Endometrial microvascular endothelial cells (primary cell): ENCODE results near the gene LMOD3. TPM values are rescaled to one million over a fixed set of nuclear protein-coding genes. Genes with fewer than 3 reads are reported as not detected.

Experiments used
- in situ Hi-C: cut with HindIII; loops from 2 replicates; pipeline ENCODE4 v1.10.0; 2017; ENCODE audit warnings: low sequenced_read_pairs, low pct_unique_long_range_greater_than_20kb; ENCODE audit errors: inconsistent ontology term
- total RNA-seq: library from RNA; depleted of rRNA; stranded (reverse); fragments of >200 nt; gene quantifications from one replicate; pipeline ENCODE4 v1.2.3, GENCODE V29; 2015; ENCODE audit errors: inconsistent ontology term

Gene LMOD3
- total RNA-seq, 1 donor from 2014 or later = not detected

DNA sequence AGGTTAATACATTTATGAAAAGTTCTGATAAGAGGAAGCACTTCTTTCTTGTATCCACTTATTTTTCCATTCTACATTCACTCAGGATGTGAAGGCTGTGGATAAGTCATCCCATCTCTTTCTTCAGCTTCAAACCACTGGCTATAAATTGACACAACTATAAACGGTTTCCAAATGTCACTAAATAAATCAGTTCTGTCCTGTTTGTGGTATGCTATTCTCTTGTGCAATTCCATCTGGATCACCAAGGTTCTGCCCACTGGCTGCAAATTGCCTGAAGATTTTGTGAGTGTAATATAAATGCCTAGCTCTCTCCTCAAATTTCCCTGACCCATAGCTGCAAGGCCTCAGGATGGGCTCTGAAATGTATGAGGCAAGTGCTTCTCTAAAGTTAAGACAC is 7.1 kb upstream of the LMOD3 start:
- in situ Hi-C loops = no loop called here

DNA sequence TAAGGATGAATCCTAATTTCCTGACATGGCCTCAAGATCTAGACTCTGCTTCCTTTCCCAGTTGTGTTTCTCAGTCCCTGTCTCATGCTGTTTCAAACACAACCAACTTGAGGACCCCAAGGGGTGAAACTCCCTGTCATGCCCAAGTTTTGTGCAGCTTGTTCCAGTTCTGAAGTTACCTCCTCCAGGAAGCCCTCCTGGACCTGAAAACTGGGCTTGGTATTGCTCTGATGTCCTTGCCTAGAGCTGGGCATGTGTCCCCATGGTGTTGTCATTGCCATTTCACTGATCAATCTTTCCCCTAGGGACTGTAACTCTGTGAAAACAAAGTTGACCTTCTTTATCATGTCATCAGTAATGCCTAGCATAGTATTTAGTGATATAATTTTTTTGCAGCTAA is 6.1 kb upstream of the LMOD3 start:
- in situ Hi-C loops = no loop called here

DNA sequence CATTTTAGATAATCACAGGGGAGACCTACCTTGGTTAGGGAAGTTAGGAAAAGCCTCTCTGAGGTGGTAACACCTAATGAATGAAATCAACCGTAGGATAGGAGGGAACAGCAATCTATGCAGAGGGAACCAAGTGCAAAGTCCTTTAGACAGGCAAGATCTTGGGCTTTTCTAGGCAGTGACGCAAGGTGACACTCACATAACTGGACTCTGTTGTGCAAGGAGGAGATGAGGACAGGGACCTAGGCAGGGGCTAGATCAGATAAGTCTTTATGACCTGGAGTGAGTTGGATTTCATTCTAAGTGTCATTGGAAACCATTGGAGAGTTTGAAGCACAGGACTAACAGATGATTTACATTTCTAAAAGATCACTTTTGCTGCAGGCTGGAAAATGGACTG is 4.6 kb upstream of the LMOD3 start:
- in situ Hi-C loops = no loop called here

DNA sequence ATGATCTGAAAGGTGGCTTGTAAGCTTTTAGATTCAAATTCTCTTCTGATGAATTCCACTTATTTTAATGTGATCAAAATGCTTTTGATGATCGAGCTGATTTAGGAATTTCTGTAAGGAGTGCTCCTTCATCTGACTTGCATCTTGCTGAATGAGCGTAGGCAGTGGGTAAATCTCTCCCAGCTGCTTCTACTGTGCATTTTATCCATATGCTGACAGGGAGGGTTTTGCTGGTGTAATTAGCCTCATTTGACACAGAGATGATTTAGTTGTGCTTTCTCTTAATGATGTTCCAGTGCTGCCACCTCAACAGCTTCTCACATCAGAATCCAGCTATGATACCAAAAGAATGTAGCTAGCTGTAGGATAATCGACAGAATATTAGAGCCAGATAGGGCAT is 3.8 kb upstream of the LMOD3 start:
- in situ Hi-C loops = no loop called here

DNA sequence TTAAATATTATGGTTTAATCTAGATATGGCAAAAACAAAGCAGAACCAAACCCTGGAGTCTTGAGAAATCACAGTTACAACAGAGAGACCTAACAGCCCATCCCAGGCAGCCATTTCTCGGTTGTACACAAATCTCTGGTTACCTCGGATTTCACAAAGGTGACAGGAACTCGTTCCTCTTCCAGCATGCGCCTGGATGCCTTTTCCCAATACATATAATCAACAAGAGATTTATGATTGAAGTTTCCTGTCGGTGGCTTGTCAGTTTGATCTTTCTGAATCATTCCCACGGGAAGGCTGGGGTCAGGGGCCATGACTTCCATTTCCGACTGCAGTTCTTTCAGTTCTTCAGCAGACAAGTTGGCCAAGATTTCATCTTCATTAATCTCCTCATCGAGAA is 445 bp downstream of the LMOD3 start:
- in situ Hi-C loops = no loop called here

DNA sequence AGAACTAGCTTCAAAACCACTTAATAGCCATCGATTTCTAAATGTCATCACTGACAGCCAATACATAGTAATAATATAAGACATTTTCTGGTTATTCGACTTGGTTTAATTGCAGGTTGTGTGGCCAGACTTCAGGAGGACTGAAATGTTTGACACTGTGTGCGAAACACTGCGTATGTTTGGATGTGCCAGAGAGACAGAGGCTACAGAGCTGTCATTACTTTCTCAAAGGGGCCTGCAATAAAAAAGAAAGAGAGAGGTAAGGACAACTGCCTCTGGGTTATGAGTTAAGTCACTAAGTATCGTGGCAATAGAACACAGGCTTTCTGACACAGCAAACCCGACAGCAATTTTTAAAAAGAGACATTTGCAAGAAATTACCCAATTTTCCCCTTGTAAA is 882 bp downstream of the LMOD3 start:
- in situ Hi-C loops = no loop called here

DNA sequence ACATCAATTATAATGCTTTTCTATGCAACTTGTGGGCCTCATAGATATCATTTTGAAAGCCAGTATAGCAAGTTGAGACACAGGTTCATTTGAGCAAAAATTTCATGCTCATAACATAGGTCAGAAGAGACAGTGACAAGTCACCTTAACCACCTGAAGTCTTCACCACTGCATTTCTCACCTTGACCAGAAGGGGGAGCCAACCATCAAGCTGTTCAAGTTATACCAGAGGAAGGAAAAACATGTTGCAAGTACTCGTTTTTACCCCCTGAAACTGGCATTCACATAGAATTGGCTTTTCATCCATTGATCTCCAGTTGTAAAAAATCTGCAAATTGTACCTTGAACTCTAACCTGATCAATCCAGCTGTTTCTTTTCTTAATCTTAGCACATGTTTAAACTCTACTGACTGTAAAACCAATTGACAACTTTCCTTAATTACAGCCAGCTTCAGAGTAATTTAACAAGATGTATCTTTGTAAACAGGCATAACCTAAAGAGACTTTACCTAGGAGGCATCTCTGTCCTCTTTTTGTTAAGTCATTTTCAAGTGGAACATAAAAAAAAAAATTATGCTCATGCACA is 1.4 kb downstream of the LMOD3 start:
- in situ Hi-C loops = no loop called here

DNA sequence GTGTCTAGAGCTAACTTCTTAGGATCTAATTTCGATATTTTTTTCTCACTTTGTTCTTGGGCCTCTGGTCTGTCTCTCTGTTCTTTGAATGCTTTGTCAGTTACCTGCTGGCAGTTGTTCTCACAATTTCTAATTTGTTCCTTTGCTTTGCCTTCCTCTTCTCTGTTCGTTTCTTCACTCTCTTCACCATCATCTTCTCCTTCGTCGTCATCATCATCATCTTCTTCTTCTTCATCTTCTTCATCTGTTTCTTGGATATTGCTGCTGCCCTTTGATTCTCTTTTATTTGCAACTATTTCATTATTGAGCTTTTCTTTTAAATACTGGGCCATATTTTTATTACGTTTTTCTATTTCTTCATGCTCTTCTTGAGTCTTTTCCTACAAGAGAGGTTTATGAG is 2.7 kb downstream of the LMOD3 start:
- in situ Hi-C loops = no loop called here

DNA sequence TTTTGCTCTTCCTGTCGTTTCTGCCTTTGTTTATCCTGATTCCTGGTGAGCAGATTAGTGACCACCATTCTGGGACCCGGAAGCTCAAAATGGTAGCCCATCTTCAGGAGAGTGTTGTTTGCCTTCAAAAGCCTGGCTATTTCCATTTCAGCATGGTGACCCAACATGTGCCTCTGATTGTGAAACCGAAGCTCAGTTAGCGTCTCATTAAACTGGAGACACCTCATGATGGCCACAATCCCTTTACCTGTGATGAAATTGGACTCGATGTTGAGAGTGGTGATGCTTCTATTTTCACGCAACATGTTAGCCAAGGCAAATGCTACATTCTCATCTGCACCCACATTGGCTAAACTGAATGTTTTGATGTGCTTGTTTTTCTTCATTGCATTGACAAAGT is 3.3 kb downstream of the LMOD3 start:
- in situ Hi-C loops = no loop called here

DNA sequence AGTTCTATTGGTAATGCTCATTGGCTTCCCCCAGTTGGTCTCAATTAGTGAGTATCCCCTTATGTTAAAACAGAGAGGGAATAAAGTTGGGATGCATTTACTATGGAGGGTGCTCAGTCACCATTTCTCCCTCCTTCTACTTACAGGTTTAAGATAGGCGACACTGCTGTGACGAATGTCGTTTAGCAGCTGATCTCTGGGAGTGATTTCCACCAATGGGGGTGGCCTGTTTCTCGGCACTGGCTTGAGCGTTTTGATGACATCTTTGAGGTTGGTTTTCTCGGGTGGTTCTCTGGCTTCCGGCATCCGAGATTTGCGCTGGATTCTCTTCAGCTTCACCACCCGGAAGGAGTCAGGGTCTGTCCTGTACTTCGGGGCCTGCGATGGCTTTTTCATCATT is 3.8 kb downstream of the LMOD3 start:
- in situ Hi-C loops = no loop called here

DNA sequence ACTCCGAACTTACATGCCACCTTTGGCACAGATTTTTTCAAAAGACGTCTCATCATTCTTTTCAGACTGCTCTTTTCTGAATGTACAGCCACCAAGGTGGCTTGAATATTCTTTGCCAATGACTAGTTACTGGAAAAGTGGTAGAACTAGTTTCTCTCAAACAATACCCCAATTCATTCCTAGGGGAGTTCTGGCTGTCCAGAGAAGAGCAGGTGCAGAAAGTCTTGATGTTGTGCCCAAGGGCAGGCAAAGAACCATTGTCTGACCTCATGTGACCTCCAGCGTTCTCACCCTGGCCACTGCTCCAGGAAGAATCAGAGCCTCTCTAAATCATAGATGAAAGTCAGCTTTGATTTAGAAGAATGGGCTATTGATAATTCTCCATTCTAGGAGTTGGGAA is 5.5 kb downstream of the LMOD3 start:
- in situ Hi-C loops = no loop called here

DNA sequence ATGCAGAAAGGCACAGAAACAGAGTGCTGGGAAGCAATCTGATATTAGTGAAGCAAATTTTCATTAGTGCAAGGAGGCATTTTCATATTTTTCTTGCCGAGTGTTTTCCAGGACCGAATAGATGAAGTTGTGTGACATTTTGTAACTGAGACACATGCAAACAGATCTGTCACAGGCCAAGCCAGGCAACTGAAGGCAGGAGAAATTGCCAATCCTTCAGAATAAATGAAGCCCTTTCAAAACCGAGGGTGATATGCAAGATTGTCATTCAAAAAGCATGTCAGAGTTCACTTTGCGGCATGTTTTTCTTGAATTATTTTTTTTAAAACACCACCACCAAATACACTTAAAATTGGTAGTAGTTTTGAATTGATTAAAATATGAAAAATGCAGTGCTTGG is 6.2 kb downstream of the LMOD3 start:
- in situ Hi-C loops = no loop called here

DNA sequence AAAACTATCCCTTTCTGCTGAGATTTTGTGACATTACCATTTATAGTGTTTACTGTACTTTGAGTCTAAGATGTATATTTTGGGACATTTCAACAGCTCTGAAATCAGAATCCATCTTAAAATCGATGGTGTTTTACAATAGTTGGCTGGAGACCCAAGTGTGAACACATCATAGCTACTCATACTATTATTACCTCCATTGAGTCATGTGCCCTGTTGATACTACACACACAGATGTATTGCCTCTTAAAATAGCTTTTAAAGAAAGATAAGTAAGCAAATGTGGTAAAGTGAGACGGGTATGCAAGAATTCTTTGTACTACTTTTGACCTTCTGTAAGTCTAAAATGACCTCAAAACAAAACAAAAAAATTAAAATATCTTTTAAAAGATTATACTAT is 6.7 kb downstream of the LMOD3 start:
- in situ Hi-C loops = no loop called here

DNA sequence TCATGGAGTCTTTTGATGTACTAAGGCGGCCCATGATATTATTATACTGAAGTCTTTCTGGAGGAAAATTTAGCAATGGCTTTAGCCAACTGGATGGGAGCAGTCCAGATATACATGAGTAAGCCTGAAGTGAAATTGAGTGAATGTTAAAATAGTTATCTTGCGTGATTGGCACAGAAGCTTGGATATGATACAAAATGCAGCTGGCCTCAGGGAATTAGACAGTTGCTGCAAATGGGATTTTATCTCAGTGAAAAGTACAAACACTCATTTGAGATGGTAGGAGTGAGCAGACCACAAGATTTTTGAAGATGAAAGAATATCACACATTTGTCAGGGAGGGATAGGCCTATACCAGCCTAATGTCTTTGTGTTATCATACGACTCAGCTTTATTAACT is 8.9 kb downstream of the LMOD3 start:
- in situ Hi-C loops = no loop called here

DNA sequence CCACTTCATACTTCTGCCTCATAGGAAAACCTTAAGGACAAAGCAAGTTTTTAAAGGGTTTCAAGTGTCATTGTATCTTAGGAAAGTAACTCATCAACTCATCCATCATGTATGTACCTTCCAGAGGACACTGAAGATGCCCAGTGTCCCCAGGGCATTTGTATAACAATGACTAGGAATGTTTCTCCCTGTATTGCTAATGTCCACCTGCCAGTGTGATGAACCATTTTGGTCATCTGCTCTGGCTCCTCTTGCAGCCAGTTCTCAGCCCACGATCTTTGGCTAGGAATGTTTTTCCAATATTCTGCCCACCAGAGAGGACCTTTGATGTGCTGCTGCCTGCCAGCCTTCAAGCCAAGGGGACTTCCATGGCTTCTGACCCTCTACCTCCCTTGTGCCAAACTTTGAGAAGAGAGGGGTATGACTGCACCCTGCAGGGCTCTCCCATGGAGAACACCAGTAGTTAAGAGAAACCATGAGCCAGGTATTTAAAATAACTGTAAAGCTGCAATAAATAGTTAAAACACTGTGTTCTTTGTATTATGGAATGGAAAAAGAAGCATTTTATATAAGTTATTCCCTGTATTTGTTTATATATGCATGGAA is 11.4 kb downstream of the LMOD3 start:
- in situ Hi-C loops = no loop called here

DNA sequence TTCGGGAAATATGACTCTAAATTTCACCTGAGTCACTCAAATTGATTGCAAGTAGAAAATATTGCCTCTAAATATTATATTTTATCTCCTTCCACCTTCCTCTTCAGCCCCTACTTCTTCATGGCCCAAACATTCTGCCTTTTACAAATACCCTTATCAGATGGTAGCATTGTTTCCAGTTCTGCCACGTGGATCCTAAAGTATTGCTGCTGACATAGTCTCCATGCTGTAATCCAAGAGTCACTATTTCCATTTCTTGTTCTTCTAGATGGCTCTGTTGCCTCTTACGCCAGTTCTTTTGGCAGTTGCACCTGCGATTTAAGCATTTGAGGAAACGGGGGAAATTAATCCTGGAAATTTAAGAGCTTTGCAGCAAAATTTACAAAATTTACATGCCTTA is 13.6 kb downstream of the LMOD3 start:
- in situ Hi-C loops = no loop called here

DNA sequence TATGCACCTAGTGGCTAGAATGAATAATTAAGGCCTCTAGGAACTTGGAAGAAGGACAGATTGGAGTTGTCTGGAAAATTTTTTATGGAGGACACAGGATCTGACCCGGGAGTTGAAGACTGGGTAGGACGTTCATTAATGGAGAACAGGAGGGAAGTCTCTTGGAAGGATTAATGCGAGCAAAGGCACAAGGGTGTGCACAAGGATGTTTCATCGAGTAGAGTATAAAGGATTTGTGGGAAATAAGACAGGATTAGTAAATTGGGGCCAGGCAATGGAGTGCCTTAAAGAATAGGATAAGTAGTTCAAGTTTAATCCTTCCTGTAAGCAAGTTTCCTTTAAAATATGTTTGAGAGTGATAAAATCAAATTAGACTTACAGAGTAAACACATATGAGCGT is 14.6 kb downstream of the LMOD3 start:
- in situ Hi-C loops = no loop called here

DNA sequence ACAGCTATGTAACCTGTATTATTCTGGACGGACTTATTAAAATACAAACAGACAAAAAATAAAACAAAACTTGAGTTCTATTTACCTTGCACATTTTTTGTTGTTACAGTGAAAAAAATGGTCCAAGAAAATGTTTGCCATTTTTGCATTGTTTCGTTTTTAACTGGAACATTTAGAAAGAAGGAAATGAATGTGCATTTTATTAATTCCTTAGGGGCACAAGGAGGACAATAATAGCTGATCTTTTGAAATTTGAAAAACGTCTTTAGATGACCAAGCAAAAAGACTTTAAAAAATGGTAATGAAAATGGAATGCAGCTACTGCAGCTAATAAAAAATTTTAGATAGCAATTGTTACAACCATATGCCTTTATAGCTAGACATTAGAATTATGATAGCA is 17.1 kb downstream of the LMOD3 start:
- in situ Hi-C loops = no loop called here

DNA sequence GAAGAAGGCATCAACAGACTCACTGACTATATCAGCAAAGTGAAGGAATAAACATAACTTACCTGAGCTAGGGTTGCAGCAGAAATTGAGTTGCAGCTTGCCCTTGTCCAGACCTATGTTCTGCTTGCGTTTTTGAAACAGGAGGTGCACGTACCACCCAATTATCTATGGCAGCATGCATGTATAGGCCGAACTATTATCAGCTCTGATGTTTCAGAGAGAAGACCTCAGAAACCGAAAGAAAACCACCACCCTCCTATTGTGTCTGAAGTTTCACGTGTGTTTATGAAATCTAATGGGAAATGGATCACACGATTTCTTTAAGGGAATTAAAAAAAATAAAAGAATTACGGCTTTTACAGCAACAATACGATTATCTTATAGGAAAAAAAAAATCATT is 17.8 kb downstream of the LMOD3 start:
- in situ Hi-C loops = no loop called here

DNA sequence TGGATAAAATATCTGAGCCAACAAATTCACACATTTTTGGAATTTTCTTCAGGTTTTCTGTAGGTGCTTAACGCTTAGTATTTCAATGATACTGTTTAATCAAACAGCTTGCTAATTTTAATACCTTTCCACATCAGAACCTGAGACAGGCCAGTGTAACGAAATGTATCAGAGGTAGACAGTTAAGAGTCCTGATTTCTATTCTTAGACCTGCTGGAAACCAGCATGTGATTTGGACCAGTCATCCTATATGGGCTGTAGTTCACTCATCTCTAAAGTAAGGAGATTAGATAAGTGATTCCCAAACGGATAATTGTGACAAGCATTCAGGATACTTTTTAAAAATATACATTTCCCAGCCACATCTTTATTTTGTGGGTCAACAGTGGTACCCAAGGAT is 19.3 kb downstream of the LMOD3 start:
- in situ Hi-C loops = no loop called here

DNA sequence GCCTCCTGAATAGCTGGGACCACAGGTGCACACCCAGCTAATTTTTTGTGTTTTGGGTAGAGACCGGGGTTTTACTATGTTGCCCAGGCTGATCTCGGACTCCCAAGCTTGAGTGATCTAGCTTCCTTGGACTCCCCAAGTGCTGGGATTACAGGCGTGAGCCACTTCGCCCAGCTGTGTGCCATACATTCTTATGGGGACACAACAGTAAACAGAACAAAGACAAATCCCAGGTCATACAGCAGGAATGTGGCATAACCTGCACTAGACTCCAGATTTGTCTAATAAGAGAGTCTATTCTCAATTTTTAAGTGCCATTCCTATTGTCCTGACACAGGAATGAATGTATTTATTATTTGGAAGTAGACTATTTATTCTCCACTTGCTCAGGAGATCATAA is 20.0 kb downstream of the LMOD3 start:
- in situ Hi-C loops = no loop called here
